C4-2B (cell line): ENCODE results near the gene TEX19.

Source experiments
- CTCF ChIP-seq: fragments of 450-650 bp; conservative IDR thresholded peaks from 2 replicates; pipeline ENCODE4 v1.5.1; 2017; ENCODE audit warnings: mild to moderate bottlenecking
- ZFX ChIP-seq: fragments of 450-650 bp; IDR thresholded peaks from 2 replicates; pipeline ENCODE4 v1.6.1; 2017

GRCh38 chr17:82339634-82340580 lies 19.1 kb upstream of the TEX19 start:
- TF ChIP-seq CTCF (no peak), ZFX (no peak)
